Testis (tissue), 3 donors: ENCODE results near the gene GPATCH2. TPM values are rescaled to one million over a fixed set of nuclear protein-coding genes. Genes with fewer than 3 reads are reported as not detected.
A peak's percentile ranks its signal among the peaks of the same experiment; 100 is the strongest.

Experiments used
- DNase-seq: peaks from one replicate; pipeline ENCODE4 v3.0.0-alpha.2; 2019
- H3K27ac ChIP-seq, 2 donors: fragments of 200-600 bp; sonication (generic); one replicate each; pipeline ENCODE4 v1.5.1; 2019
- H3K27me3 ChIP-seq: fragments of 200-600 bp; sonication (generic); one replicate; pipeline ENCODE4 v1.5.1; 2019
- H3K36me3 ChIP-seq: fragments of 200-600 bp; sonication (generic); one replicate; pipeline ENCODE4 v1.5.1; 2017; ENCODE audit warnings: low read depth; ENCODE audit errors: missing control alignments
- H3K4me1 ChIP-seq: fragments of 200-600 bp; sonication (generic); one replicate; pipeline ENCODE4 v1.5.1; 2019
- H3K4me3 ChIP-seq, 2 donors: fragments of 200-600 bp; sonication (generic); one replicate each; pipeline ENCODE4 v1.5.1; 2017 to 2019
- H3K9me3 ChIP-seq: fragments of 200-600 bp; sonication (generic); one replicate; pipeline ENCODE4 v1.5.1; 2017
- POLR2A ChIP-seq: fragments of 450-650 bp; IDR thresholded peaks from one replicate; pipeline ENCODE4 v1.6.1; 2017; ENCODE audit warnings: antibody characterized with exemption, mild to moderate bottlenecking, moderate library complexity
- WGBS, 2 donors: methylation state at CpG; one replicate each; pipeline ENCODE4 v1.1.5; 2018; 5-methylcytosine and 5-hydroxymethylcytosine counted together
- intact Hi-C: fragments of 100-400 bp; cut with DNase I; formaldehyde crosslinking; loops from one replicate; pipeline ENCODE4 v1.15.1; 2023; ENCODE audit warnings: low total_unique reads
- polyA plus RNA-seq: library from polyadenylated mRNA; stranded (reverse); fragments of 350-450 nt; fragmentation: Illumina TruSeq; extraction: RNeasy Lipid Tissue Mini Kit (QIAGEN cat#74804); gene quantifications from one replicate; pipeline ENCODE4 v1.2.3, GENCODE V29; 2014; ENCODE audit warnings: low read depth, low replicate concordance; ENCODE audit not compliant: insufficient read depth
- total RNA-seq, 2 donors: library from RNA; depleted of rRNA; stranded (reverse); fragments of >200 nt; gene quantifications; one replicate each; pipeline ENCODE4 v1.2.3, GENCODE V29; 2016
- TF ChIP-seq, protein P1 (sequence below), 3 experiments: fragments of 450-650 bp in 2 of 3; fragments of 200-600 bp in 1 of 3; sonication (generic) in 1 of 3; IDR thresholded peaks; one replicate each; pipeline ENCODE4 v1.5.1; 2016 to 2019; ENCODE audit warnings: antibody characterized with exemption in 3 of 3, mild to moderate bottlenecking in 2 of 3, moderate library complexity in 1 of 3

The GPATCH2 gene
- total and polyA plus RNA-seq, 3 donors from 2014 or later: 14.1 to 31.0 (median 20.6) TPM

DNA sequence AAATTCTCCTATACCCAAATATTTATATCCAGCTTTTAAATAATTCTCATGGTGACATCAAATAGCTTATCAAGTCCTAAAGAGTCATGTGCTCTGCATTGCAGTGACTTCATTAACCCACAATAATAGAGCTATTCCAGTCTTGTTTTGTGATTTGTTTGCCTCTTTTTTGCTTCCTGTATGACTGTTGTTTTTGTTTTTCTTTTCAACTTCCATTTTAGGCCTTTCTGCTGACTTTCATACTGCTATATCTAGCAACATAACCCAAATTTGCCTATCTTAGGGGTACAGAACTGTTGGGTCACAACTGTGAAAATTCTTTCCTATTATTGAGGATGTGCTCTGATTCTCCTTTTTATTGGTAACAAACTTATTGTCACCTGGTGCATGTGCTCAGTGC, 30.5 kb upstream of the GPATCH2 start:
- intact Hi-C loops: no loop called here

DNA sequence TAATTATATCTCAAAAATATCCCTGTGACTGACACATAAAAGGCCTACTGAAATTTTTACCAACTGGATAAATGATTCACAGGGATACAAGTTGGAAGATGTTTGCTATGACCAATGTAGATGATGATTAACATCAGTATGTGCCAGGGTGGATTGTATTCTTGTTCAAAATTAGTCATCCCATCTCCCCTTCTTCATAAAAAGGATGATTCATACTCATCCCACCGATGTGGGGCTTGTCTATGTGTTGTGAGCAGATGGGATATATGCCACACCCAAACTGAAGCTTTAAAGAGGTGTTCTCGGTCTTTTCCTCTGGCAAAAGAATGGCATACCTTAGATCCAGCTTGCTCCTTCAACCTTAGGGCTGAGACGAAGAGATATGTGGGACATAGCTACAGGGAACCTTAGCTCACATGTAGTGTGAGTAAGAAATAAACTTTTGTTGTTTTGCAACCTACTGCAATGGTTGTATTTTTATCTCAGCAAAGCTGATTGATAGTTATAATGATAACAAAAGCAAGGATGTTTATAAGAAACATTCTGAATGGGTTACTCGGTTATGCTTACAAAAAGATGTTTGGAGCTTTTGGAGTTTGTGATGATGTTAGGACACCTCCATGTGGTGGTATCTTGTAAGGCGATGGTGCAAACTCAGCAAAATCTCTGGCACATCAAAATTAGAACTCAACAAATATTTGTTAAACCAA, 29.6 kb upstream of the GPATCH2 start:
- Histone ChIP-seq H3K36me3 (no peaks in the 10 kb centered on the region), H3K9me3 (no peaks in the 10 kb centered on the region), H3K27me3 (no peaks in the 10 kb centered on the region), H3K27ac (no peak overlapping the region), H3K4me3 (no peak overlapping the region), H3K4me1 (no peaks in the 10 kb centered on the region)
- 69 to 76% methylated on average over 5 of the region's 5 CpGs for WGBS, 2 donors
- intact Hi-C loops: no loop called here
- TF ChIP-seq, protein P1, sequence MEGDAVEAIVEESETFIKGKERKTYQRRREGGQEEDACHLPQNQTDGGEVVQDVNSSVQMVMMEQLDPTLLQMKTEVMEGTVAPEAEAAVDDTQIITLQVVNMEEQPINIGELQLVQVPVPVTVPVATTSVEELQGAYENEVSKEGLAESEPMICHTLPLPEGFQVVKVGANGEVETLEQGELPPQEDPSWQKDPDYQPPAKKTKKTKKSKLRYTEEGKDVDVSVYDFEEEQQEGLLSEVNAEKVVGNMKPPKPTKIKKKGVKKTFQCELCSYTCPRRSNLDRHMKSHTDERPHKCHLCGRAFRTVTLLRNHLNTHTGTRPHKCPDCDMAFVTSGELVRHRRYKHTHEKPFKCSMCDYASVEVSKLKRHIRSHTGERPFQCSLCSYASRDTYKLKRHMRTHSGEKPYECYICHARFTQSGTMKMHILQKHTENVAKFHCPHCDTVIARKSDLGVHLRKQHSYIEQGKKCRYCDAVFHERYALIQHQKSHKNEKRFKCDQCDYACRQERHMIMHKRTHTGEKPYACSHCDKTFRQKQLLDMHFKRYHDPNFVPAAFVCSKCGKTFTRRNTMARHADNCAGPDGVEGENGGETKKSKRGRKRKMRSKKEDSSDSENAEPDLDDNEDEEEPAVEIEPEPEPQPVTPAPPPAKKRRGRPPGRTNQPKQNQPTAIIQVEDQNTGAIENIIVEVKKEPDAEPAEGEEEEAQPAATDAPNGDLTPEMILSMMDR (IDR thresholded peaks at IDR 0.05): peak in 1 of 3 experiments; percentile 13
- TF ChIP-seq POLR2A: no peak
- DNase-seq: no peak

More for the DNA sequence above, 30.5 kb upstream of the GPATCH2 start:
- Histone ChIP-seq H3K4me1 (no peaks in the 10 kb centered on the region), H3K27me3 (no peaks in the 10 kb centered on the region), H3K4me3 (no peak overlapping the region), H3K27ac (no peak overlapping the region), H3K36me3 (no peaks in the 10 kb centered on the region), H3K9me3 (no peaks in the 10 kb centered on the region)
- no peak for DNase-seq
- TF ChIP-seq POLR2A: no peak
- TF ChIP-seq, protein P1 (IDR thresholded peaks at IDR 0.05): no peak

DNA sequence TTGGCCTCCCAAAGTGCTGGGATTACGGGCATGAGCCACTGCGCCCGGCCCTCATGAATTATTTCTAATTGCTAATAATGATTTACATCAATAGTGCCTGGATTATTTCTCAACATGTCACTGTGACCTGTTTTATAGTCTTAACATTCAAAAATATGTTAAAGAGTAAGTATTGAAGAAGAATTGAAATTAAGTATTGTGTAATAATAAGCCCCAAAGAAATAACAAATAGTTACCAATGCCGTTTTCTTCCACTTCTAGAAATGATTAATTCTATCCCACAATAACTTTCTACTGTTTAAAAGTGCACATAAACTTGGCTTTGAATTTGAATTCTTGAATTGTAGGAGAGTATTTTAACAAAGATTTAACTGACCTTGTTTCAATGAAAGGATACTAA, 19.8 kb upstream of the GPATCH2 start:
- intact Hi-C loops: no loop called here
- no peaks in the 10 kb centered on the region for H3K4me1 ChIP-seq
- no peak for DNase-seq
- no peak overlapping the region for H3K27ac ChIP-seq
- no peaks in the 10 kb centered on the region for H3K36me3 ChIP-seq
- no peak overlapping the region for H3K4me3 ChIP-seq
- WGBS, 2 donors: 75 to 79% methylated on average over 4 of the region's 4 CpGs
- TF ChIP-seq POLR2A: no peak
- TF ChIP-seq, protein P1 (IDR thresholded peaks at IDR 0.05): no peak
- H3K9me3 ChIP-seq: no peaks in the 10 kb centered on the region
- no peaks in the 10 kb centered on the region for H3K27me3 ChIP-seq

DNA sequence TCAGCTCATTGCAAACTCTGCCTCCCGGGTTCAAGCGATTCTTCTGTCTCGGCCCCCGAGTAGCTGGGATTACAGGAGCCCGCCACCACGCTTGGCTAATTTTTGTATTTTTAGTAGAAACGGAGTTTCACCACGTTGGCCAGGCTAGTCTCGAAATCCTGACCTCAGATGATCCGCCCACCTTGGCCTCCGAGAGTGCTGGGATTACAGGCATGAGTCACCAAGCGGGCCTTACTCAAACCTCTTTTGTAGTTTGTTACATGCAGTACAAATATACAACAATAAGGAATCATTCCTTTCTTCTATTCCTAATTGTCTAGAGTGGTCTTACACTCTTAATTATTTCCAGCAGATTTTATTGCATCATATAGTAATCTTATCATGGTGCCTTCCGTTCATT, 16.9 kb upstream of the GPATCH2 start:
- no peak for DNase-seq
- Histone ChIP-seq H3K36me3 (no peaks in the 10 kb centered on the region), H3K4me3 (no peak overlapping the region), H3K9me3 (no peaks in the 10 kb centered on the region), H3K4me1 (no peaks in the 10 kb centered on the region), H3K27me3 (no peaks in the 10 kb centered on the region), H3K27ac (no peak overlapping the region)
- 80 to 91% methylated on average over 13 of the region's 13 CpGs for WGBS, 2 donors
- intact Hi-C loops: no loop called here
- TF ChIP-seq POLR2A: no peak
- TF ChIP-seq, protein P1 (IDR thresholded peaks at IDR 0.05): no peak

DNA sequence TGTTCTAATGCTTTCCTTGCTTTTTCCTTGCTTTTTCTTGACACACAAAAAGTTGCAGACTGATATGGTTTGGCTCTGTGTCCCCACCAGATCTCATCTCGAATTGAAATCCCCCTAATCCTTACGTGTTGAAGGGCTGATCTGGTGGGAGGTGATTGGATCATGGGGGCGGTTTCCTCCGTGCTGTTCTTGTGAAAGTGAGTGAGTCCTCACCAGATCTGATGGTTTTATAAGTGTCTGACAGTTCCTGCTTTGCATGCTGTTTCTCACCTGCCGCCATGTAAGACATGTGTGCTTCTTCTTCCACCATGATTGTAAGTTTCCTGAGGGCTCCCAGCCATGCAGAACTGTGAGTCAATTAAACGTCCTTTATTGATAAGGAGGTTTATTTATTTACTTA, 11.6 kb upstream of the GPATCH2 start:
- DNase-seq: no peak
- Histone ChIP-seq H3K4me3 (no peak overlapping the region), H3K4me1 (no peaks in the 10 kb centered on the region), H3K27me3 (no peaks in the 10 kb centered on the region), H3K27ac (peak overlapping the region in 1 of 2 donors; percentile 43), H3K9me3 (no peaks in the 10 kb centered on the region), H3K36me3 (no peaks in the 10 kb centered on the region)
- intact Hi-C loops: no loop called here
- TF ChIP-seq POLR2A: no peak
- TF ChIP-seq, protein P1 (IDR thresholded peaks at IDR 0.05): no peak
- WGBS, 2 donors: 41 to 45% methylated on average over 6 of the region's 6 CpGs
